G401.6 (cell line): ENCODE data around the gene COPS6.

Source experiments
- FAIRE-seq: peaks from 2 replicates; lab custom pipeline; 2012; peaks lifted over from hg19 to GRCh38; lab: Jason Lieb, UNC

The COPS6 gene

GRCh38 chr7:100080907-100081534 lies 7.7 kb upstream of the COPS6 start:
- FAIRE-seq: no peak

- FAIRE-seq: peak; percentile 96
Observed at GRCh38 chr7:100081535-100082102, 7.2 kb upstream of the COPS6 start, which contains the start of gene ZNF3. ZNF3 (minus strand) TSS chr7:100081723; CDS start chr7:100077357, 4,366 bp downstream.

GRCh38 chr7:100082978-100083377 lies 5.8 kb upstream of the COPS6 start:
- no peak for FAIRE-seq

- no peak for FAIRE-seq
Observed at GRCh38 chr7:100085515-100085914, 3.3 kb upstream of the COPS6 start.

- peak; percentile 98 for FAIRE-seq
Observed at GRCh38 chr7:100087055-100087750, 1.6 kb upstream of the COPS6 start.

GRCh38 chr7:100088095-100088620 lies 611 bp upstream of the COPS6 start:
- no peak for FAIRE-seq

- peak; percentile 21 for FAIRE-seq
Observed at GRCh38 chr7:100089458-100090196, 858 bp downstream of the COPS6 start.

GRCh38 chr7:100090527-100091410 lies 2.0 kb downstream of the COPS6 start:
- FAIRE-seq: no peak

GRCh38 chr7:100091411-100092181 lies 2.8 kb downstream of the COPS6 start:
- FAIRE-seq: no peak

GRCh38 chr7:100093054-100093453 lies 4.3 kb downstream of the COPS6 start:
- FAIRE-seq: no peak

GRCh38 chr7:100093498-100093897 lies 4.7 kb downstream of the COPS6 start:
- no peak for FAIRE-seq

- FAIRE-seq: no peak
Observed at GRCh38 chr7:100093925-100094486, 5.2 kb downstream of the COPS6 start.

- no peak for FAIRE-seq
Observed at GRCh38 chr7:100095289-100095688, 6.5 kb downstream of the COPS6 start.

GRCh38 chr7:100095704-100096103 lies 6.9 kb downstream of the COPS6 start:
- no peak for FAIRE-seq

- no peak for FAIRE-seq
Observed at GRCh38 chr7:100098913-100099312, 10.1 kb downstream of the COPS6 start.

- FAIRE-seq: no peak
Observed at GRCh38 chr7:100099452-100099851, 10.7 kb downstream of the COPS6 start.

GRCh38 chr7:100100420-100101015 lies 11.7 kb downstream of the COPS6 start:
- no peak for FAIRE-seq

- peak; percentile 95 for FAIRE-seq
Observed at GRCh38 chr7:100101016-100101862, 12.5 kb downstream of the COPS6 start, which contains the start of the genes AP4M1 and MCM7. AP4M1 (plus strand) TSS chr7:100101643; CDS start chr7:100101715, 72 bp downstream. MCM7 (minus strand) TSS chr7:100101397; CDS start chr7:100101294, 103 bp downstream.
